ENCODE results near the gene IL1RAPL1. TPM values are rescaled to one million over a fixed set of nuclear protein-coding genes. Genes with fewer than 3 reads are reported as not detected.

IL1RAPL1 gene
- total and polyA plus RNA-seq, 5 donors: 0.48 to 3.1 (median 2.4) TPM

DNA sequence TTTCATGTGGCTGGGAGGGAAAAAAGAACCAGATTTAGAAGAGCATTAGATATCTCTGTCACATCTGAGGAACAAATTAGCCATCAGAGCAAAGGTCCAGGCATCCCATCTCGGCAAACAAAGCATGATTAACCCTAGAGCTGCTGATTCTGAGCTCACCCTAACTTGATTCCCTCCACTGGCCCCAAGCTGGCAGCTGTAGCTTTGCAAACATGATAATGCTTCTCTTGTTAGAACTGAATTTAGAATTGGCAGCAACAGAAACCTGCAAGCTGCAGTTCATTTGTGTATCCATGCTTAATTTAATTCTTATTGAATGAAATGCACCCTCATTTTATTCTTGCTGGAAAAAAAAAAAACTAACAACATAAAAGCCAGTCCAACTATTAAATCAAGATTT is 289.2 kb downstream of the IL1RAPL1 start:
- Histone ChIP-seq H3K4me1 (ENCODE audit: control insufficient read depth, insufficient read depth, low read length) (no peaks in the 10 kb centered on the region), H3K9me3 (ENCODE audit: control insufficient read depth, low read length) (no peaks in the 10 kb centered on the region), H3K27me3 (ENCODE audit: control insufficient read depth, insufficient read depth) (no peaks in the 10 kb centered on the region), H3K27ac (ENCODE audit: low read length) (no peak overlapping the region), H3K4me3 (ENCODE audit: low read length) (no peak overlapping the region)
- WGBS: 9% methylated on average over 1 of the region's 1 CpG
- ATAC-seq (no peak), DNase-seq (no peak)
- intact Hi-C loops (cut with DNase I): no loop called here

DNA sequence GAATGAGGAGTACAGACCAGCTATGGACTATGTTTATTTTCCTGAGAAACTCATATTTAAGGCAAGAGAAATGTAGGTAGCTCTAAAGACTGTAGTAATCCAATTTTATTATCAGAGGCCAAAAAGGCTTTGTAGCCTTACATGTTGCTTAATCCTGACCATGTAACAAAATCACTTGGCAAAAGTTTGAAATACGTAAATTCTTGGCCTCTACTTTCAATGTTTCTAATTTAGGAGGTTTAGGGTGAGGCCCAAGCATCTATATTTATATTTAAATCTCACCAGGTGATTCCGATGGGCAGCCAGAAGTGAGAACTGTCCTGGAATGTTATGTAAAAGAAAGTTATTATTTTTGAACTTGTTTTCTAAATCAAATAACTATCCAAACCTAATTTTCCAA is 289.7 kb downstream of the IL1RAPL1 start:
- intact Hi-C loops (cut with DNase I): no loop called here
- DNase-seq: no peak
- Histone ChIP-seq H3K27ac (ENCODE audit: low read length) (no peak overlapping the region), H3K4me1 (ENCODE audit: control insufficient read depth, insufficient read depth, low read length) (no peaks in the 10 kb centered on the region), H3K9me3 (ENCODE audit: control insufficient read depth, low read length) (no peaks in the 10 kb centered on the region), H3K27me3 (ENCODE audit: control insufficient read depth, insufficient read depth) (no peaks in the 10 kb centered on the region), H3K4me3 (ENCODE audit: low read length) (no peak overlapping the region)
- ATAC-seq: no peak
- WGBS: 52% methylated on average over 2 of the region's 2 CpGs

DNA sequence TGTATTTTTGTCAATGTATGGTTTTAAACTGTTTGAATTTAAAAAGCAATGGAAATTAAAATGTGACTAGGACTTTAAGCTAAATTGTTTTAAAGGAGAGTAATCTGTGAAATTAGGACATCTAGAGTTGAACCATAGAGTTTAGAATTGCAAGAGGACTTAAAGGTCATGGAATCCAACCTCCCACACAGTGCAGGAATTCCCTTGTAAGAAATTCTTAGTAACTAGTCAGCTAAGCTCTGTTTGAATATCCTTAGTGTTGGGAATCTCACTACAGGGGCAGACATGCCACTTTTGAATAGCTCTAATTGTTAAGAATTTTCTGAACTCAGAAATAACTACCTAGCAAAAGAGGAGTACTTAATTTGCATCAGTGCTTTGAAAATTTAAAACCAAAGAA is 292.9 kb downstream of the IL1RAPL1 start:
- no peak overlapping the region for H3K27ac ChIP-seq (ENCODE audit: low read length)
- DNase-seq (no peak), ATAC-seq (no peak)
- intact Hi-C loops (cut with DNase I): no loop called here
- H3K4me3 ChIP-seq (ENCODE audit: low read length): no peak overlapping the region
- H3K4me1 ChIP-seq (ENCODE audit: control insufficient read depth, insufficient read depth, low read length): no peaks in the 10 kb centered on the region
- H3K27me3 ChIP-seq (ENCODE audit: control insufficient read depth, insufficient read depth): no peaks in the 10 kb centered on the region
- no peaks in the 10 kb centered on the region for H3K9me3 ChIP-seq (ENCODE audit: control insufficient read depth, low read length)

DNA sequence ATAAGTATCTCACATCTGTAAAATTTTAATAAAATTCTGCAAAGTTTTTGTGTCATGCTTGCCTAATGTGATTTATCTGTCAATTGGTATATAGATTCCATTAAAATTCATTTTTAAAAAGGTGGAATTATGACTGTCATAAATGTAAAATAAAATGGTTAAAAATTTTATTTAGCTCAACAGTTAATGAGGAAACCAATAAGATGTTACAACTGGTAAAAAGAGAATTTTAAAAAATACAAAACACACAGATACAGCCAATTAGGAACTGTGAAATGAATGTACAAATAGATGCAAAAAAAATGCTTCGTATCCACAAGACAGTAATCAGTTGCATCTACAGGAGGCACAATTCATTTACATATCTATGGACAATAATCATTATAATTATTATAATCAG is 297.6 kb downstream of the IL1RAPL1 start:
- 85% methylated on average over 1 of the region's 1 CpG for WGBS
- DNase-seq: no peak
- Histone ChIP-seq H3K9me3 (ENCODE audit: control insufficient read depth, low read length) (no peaks in the 10 kb centered on the region), H3K4me3 (ENCODE audit: low read length) (no peak overlapping the region), H3K27ac (ENCODE audit: low read length) (no peak overlapping the region), H3K27me3 (ENCODE audit: control insufficient read depth, insufficient read depth) (no peaks in the 10 kb centered on the region), H3K4me1 (ENCODE audit: control insufficient read depth, insufficient read depth, low read length) (no peaks in the 10 kb centered on the region)
- intact Hi-C loops (cut with DNase I): no loop called here
- ATAC-seq: no peak

DNA sequence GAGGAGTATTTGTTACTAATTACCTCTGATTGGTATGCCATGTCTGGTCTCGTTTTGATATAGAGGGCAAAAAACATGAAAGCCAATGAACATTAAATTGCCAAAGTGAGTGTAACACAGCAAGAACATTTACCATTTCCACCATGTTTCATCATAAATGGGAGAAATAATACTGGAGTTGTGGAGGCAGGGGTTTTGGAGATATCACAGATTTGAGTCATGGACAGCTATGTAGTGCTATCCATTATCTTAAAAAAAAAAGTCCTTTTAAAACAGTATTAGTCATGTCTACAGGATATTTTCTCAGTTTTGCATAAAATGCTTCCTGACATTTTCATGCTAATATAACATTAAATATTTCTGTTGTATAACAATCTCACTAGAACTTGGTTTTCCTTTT is 301.2 kb downstream of the IL1RAPL1 start:
- WGBS: 82% methylated on average over 1 of the region's 1 CpG
- Histone ChIP-seq H3K4me1 (ENCODE audit: control insufficient read depth, insufficient read depth, low read length) (no peaks in the 10 kb centered on the region), H3K27ac (ENCODE audit: low read length) (no peak overlapping the region), H3K9me3 (ENCODE audit: control insufficient read depth, low read length) (no peaks in the 10 kb centered on the region), H3K27me3 (ENCODE audit: control insufficient read depth, insufficient read depth) (no peaks in the 10 kb centered on the region), H3K4me3 (ENCODE audit: low read length) (no peak overlapping the region)
- intact Hi-C loops (cut with DNase I): no loop called here
- ATAC-seq (no peak), DNase-seq (no peak)

DNA sequence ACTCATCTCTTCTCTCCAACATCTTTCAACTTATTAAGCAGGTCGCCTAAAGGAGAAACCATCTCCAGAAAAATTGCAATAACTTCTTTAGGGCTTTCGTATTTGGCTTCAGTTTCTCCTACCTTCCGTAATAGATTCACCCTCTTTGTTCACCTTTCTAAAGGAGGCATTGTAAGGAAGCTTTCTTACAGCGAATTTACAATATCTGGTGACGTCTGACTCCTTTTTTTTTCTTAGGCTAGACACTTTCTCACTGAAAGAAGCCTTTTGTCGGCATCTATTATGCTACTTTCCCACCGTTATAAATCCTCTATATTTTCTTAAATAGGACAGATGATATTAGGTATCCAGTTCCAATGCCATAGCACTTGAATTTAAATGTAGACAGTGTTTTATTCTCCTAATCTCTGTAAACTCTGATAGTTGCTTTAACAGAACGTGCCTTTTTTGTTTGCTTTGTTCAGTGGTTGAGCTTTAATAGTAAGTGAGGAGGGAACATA is 302.4 kb downstream of the IL1RAPL1 start:
- DNase-seq (no peak), ATAC-seq (no peak)
- no peak overlapping the region for H3K4me3 ChIP-seq (ENCODE audit: low read length)
- WGBS: 63% methylated on average over 8 of the region's 8 CpGs
- H3K27me3 ChIP-seq (ENCODE audit: control insufficient read depth, insufficient read depth): no peaks in the 10 kb centered on the region
- H3K27ac ChIP-seq (ENCODE audit: low read length): no peak overlapping the region
- no peaks in the 10 kb centered on the region for H3K4me1 ChIP-seq (ENCODE audit: control insufficient read depth, insufficient read depth, low read length)
- intact Hi-C loops (cut with DNase I): no loop called here
- H3K9me3 ChIP-seq (ENCODE audit: control insufficient read depth, low read length): no peaks in the 10 kb centered on the region

DNA sequence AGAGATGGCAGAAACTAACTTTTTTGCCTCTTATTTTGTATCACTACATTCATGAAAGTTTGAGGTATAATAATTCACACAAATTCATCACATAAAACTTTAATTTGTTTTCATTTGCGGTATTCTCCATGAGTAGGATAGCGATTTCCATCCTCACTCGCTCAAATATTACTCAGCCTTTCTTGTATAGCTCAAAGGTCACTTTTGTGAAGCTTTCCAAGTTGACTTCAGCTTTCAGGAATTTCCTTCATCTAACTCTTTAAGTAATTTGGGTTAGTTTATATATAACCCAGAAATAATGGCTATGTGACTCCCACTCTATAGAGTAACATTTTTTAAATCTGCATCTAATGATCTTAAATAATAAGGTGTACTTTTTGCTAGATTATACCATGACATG is 314.4 kb downstream of the IL1RAPL1 start:
- Histone ChIP-seq H3K4me1 (ENCODE audit: control insufficient read depth, insufficient read depth, low read length) (no peaks in the 10 kb centered on the region), H3K27me3 (ENCODE audit: control insufficient read depth, insufficient read depth) (no peaks in the 10 kb centered on the region), H3K9me3 (ENCODE audit: control insufficient read depth, low read length) (no peaks in the 10 kb centered on the region), H3K27ac (ENCODE audit: low read length) (no peak overlapping the region), H3K4me3 (ENCODE audit: low read length) (no peak overlapping the region)
- 63% methylated on average over 3 of the region's 3 CpGs for WGBS
- DNase-seq (no peak), ATAC-seq (no peak)
- intact Hi-C loops (cut with DNase I): no loop called here

DNA sequence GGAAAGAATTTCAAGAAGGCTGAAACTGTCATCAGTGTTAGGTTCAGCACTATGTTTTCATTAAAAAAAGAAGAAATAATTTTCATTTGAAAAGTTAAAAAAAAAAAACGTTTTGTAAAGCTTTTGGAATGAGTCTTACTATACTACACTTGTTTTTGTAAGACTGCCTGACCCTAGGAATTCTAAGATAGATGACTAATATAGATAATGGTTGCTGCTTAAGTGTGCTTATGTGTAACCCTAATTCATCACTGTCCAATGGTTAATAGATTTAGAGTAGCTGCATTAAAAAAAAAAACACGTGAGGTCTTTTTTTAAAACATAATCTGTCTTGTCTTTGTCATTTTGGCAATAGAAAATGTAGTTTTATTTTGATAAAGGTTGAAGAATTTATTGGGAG is 323.2 kb downstream of the IL1RAPL1 start:
- intact Hi-C loops (cut with DNase I): loop anchor here in 1 of 4 donors (10.0 kb wide), 1 partner anchor 64 kb away; no protein-coding TSS in a partner anchor
- Histone ChIP-seq H3K27me3 (ENCODE audit: control insufficient read depth, insufficient read depth) (no peaks in the 10 kb centered on the region), H3K4me1 (ENCODE audit: control insufficient read depth, insufficient read depth, low read length) (no peaks in the 10 kb centered on the region), H3K9me3 (ENCODE audit: control insufficient read depth, low read length) (no peaks in the 10 kb centered on the region), H3K4me3 (ENCODE audit: low read length) (no peak overlapping the region), H3K27ac (ENCODE audit: low read length) (no peak overlapping the region)
- DNase-seq: no peak
- WGBS: 35% methylated on average over 2 of the region's 2 CpGs
- no peak for ATAC-seq

DNA sequence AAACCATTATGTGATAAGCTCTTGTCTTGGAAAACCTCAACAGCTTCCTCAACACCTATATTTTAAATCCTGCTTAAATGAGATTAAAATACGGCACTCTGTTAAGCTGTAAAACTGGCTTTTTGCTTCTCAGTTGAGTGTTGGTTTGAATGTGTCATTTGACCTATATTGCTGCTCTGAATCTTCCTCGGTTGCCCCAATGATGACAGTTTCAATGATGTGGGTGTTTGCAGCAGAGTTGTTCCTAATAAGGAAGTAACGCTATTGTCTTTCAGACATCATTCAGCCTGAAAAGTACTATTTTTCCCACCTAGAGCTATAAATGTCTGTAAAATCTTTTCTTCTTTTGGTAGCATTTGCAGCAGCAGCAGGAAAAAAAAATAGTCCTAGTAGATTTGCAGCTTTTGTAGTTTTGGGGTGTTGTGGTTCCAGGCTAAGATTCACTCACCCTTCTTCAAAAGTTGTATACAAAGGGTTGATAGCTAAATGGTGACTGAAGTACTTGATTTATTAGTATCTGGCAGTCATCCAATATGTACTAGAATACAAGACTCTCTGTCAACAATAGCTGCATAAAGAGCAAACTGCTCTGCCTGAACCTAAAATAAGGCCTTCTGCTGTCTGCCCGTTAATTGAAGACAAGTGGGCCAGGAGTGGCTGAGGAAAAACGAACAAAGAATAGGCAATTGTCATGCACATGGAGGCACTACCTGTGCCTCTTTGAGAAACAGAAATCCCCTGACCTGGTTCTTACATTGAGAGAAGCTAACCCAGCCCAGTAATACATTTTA is 333.1 kb downstream of the IL1RAPL1 start:
- intact Hi-C loops (cut with DNase I): no loop called here
- Histone ChIP-seq H3K9me3 (ENCODE audit: control insufficient read depth, low read length) (no peaks in the 10 kb centered on the region), H3K4me1 (ENCODE audit: control insufficient read depth, insufficient read depth, low read length) (no peaks in the 10 kb centered on the region), H3K27me3 (ENCODE audit: control insufficient read depth, insufficient read depth) (no peaks in the 10 kb centered on the region), H3K27ac (ENCODE audit: low read length) (no peak overlapping the region), H3K4me3 (ENCODE audit: low read length) (no peak overlapping the region)
- WGBS: 46% methylated on average over 5 of the region's 5 CpGs
- ATAC-seq: no peak
- no peak for DNase-seq

DNA sequence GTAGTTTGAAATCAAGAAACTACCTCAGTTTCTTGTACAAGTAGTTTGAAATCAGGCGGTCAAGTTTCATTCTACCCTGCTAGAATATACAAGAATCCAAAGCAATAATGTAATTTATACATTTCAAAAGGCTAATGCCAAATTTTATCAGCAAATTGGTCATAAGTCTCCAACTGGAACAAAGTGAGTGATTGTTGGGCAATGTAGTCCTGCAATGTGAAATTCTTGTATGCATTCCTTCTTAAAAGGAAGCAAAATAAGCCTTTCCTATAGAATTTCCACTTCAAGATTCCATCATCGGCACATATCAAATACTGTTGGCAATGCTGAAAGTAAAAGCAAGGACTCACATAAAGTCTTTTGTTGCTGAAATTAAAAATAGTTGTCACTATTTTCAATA is 334.9 kb downstream of the IL1RAPL1 start:
- H3K4me1 ChIP-seq (ENCODE audit: control insufficient read depth, insufficient read depth, low read length): no peaks in the 10 kb centered on the region
- H3K9me3 ChIP-seq (ENCODE audit: control insufficient read depth, low read length): no peaks in the 10 kb centered on the region
- DNase-seq: no peak
- no peak for ATAC-seq
- WGBS: 78% methylated on average over 2 of the region's 2 CpGs
- H3K27ac ChIP-seq (ENCODE audit: low read length): no peak overlapping the region
- H3K27me3 ChIP-seq (ENCODE audit: control insufficient read depth, insufficient read depth): no peaks in the 10 kb centered on the region
- H3K4me3 ChIP-seq (ENCODE audit: low read length): no peak overlapping the region
- intact Hi-C loops (cut with DNase I): no loop called here

DNA sequence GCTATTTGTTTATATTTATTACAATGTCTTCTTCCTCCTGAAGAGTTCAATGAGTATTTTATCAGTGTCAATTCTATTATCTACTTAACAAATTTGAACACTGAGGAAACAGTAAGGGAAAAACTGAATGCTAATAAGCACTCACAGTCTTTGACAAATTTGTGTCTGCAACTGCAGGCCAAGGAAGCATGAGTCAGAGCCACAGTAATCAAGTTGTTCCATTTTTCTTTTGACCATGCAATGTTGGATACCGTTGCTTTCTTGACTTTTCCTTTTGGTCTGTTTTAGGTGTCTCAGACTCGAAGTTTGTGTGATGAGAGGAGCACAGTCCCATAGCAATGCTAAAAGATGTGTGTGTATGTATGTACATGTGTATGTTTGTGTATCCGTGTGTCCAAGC is 359.6 kb downstream of the IL1RAPL1 start:
- Histone ChIP-seq H3K4me1 (ENCODE audit: control insufficient read depth, insufficient read depth, low read length) (no peaks in the 10 kb centered on the region), H3K27me3 (ENCODE audit: control insufficient read depth, insufficient read depth) (no peaks in the 10 kb centered on the region), H3K27ac (ENCODE audit: low read length) (no peak overlapping the region), H3K9me3 (ENCODE audit: control insufficient read depth, low read length) (no peaks in the 10 kb centered on the region), H3K4me3 (ENCODE audit: low read length) (no peak overlapping the region)
- DNase-seq (no peak), ATAC-seq (no peak)
- 78% methylated on average over 3 of the region's 3 CpGs for WGBS
- intact Hi-C loops (cut with DNase I): no loop called here

DNA sequence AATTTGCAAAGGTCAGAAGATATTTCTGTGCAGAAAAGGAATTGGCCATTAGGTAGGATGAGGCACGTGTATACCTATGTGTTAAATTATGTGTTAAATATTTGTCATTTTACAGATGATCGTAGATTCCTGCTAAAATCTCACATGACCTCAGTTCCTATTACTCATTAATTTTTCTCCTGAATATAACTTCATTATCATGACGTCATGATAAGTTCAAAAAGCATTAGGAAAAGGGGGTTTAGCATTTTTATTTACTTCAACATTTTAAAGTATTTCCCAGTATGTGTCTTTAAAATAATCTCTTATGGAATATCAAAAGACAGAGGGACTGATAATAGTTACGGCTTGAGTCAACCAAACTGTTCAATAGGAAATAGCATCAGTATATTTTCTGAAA is 372.8 kb downstream of the IL1RAPL1 start:
- H3K4me3 ChIP-seq (ENCODE audit: low read length): no peak overlapping the region
- H3K4me1 ChIP-seq (ENCODE audit: control insufficient read depth, insufficient read depth, low read length): no peaks in the 10 kb centered on the region
- intact Hi-C loops (cut with DNase I): no loop called here
- H3K9me3 ChIP-seq (ENCODE audit: control insufficient read depth, low read length): no peaks in the 10 kb centered on the region
- no peak for DNase-seq
- no peak overlapping the region for H3K27ac ChIP-seq (ENCODE audit: low read length)
- no peak for ATAC-seq
- 78% methylated on average over 4 of the region's 4 CpGs for WGBS
- no peaks in the 10 kb centered on the region for H3K27me3 ChIP-seq (ENCODE audit: control insufficient read depth, insufficient read depth)

Measured in right cardiac atrium (tissue), 5 donors.